Duodenal mucosa (tissue), 2 donors: ENCODE data around the gene NAV3.

Source experiments
- H3K27ac ChIP-seq: one replicate; pipeline ENCODE4 v1.7.0; 2013; ENCODE audit warnings: low read depth, low read length
- H3K27me3 ChIP-seq, 2 donors: one replicate each; pipeline ENCODE4 v1.7.0; 2013; ENCODE audit warnings: low read length in 2 of 2, control low read depth in 1 of 2; ENCODE audit not compliant: insufficient read depth in 2 of 2, control insufficient read depth in 1 of 2
- H3K36me3 ChIP-seq, 2 donors: one replicate each; pipeline ENCODE4 v1.7.0; 2013; ENCODE audit warnings: low read length in 2 of 2, control low read depth in 1 of 2; ENCODE audit not compliant: insufficient read depth in 2 of 2, control insufficient read depth in 1 of 2
- H3K4me1 ChIP-seq, 2 donors: one replicate each; pipeline ENCODE4 v1.7.0; 2013; ENCODE audit warnings: low read length in 2 of 2, control low read depth in 1 of 2; ENCODE audit not compliant: insufficient read depth in 2 of 2, control insufficient read depth in 1 of 2
- H3K4me3 ChIP-seq, 2 donors: one replicate each; pipeline ENCODE4 v1.7.0; 2013; ENCODE audit warnings: low read length in 2 of 2, low read depth in 1 of 2
- H3K9ac ChIP-seq, 2 donors: one replicate each; pipeline ENCODE4 v1.7.0; 2013; ENCODE audit warnings: low read length in 2 of 2, low read depth in 1 of 2
- H3K9me3 ChIP-seq, 2 donors: one replicate each; pipeline ENCODE4 v1.7.0; 2013; ENCODE audit warnings: low read length in 2 of 2, control low read depth in 1 of 2; ENCODE audit not compliant: control insufficient read depth in 1 of 2

Gene NAV3

DNA sequence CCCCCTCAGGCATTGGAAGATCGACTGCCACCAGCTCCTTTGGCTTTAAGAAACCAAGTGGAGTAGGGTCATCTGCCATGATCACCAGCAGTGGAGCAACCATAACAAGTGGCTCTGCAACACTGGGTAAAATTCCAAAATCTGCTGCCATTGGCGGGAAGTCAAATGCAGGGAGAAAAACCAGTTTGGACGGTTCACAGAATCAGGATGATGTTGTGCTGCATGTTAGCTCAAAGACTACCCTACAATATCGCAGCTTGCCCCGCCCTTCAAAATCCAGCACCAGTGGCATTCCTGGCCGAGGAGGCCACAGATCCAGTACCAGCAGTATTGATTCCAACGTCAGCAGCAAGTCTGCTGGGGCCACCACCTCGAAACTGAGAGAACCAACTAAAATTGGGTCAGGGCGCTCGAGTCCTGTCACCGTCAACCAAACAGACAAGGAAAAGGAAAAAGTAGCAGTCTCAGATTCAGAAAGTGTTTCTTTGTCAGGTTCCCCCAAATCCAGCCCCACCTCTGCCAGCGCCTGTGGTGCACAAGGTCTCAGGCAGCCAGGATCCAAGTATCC is 288.7 kb downstream of the NAV3 start:
- H3K27me3 ChIP-seq, result no peaks in the 10 kb centered on the region

DNA sequence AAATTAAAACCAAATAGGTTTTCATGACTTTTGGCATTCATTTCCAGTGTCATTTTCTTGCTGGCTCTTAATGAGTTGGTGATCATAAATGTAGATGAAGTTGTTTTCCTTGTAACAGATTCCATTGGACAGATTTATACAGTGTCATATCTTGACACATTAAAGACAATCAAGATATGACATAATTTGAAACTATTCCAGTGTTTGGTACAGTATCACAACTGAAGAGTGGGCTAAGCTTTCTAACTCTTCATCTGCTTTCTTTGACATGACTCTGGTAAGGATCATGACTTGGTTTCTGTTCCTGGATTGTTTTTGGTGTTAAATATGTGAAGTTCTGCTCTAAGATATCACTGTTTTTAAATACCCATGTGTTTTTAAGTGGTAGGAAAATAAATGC is 289.6 kb downstream of the NAV3 start:
- H3K4me3 ChIP-seq, result no peak overlapping the region
- no peaks in the 10 kb centered on the region for H3K27me3 ChIP-seq
- H3K27ac ChIP-seq, result no peak overlapping the region
- no peaks in the 10 kb centered on the region for H3K9me3 ChIP-seq
- H3K4me1 ChIP-seq, result no peaks in the 10 kb centered on the region
- no peak overlapping the region for H3K9ac ChIP-seq
- no peaks in the 10 kb centered on the region for H3K36me3 ChIP-seq

More for the DNA sequence above, 288.7 kb downstream of the NAV3 start:
- no peaks in the 10 kb centered on the region for H3K9me3 ChIP-seq
- H3K27ac ChIP-seq, result no peak overlapping the region
- H3K9ac ChIP-seq, result no peak overlapping the region
- H3K4me1 ChIP-seq, result no peaks in the 10 kb centered on the region
- no peaks in the 10 kb centered on the region for H3K36me3 ChIP-seq
- H3K4me3 ChIP-seq, result no peak overlapping the region

GRCh38 chr12:78120866-78121560 is 290.3 kb downstream of the NAV3 start:
- Histone ChIP-seq H3K27ac (no peak overlapping the region), H3K27me3 (no peaks in the 10 kb centered on the region), H3K9ac (no peak overlapping the region), H3K9me3 (no peaks in the 10 kb centered on the region), H3K4me3 (no peak overlapping the region), H3K36me3 (no peaks in the 10 kb centered on the region), H3K4me1 (no peaks in the 10 kb centered on the region)

DNA sequence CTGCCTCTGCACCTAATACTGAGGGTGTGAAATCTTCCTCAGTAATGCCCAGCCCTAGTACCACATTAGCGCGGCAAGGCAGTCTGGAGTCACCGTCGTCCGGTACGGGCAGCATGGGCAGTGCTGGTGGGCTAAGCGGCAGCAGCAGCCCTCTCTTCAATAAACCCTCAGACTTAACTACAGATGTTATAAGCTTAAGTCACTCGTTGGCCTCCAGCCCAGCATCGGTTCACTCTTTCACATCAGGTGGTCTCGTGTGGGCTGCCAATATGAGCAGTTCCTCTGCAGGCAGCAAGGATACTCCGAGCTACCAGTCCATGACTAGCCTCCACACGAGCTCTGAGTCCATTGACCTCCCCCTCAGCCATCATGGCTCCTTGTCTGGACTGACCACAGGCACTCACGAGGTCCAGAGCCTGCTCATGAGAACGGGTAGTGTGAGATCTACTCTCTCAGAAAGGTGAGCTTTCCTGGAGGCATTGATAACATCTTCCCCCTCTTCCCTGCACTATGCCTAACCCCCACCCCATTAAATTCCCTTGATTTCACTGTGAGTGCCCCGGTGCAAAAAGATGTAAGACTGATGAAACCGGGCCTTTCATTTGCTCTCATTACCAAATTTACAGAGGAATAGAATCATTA is 291.4 kb downstream of the NAV3 start:
- Histone ChIP-seq H3K4me3 (no peak overlapping the region), H3K4me1 (no peaks in the 10 kb centered on the region), H3K27me3 (no peaks in the 10 kb centered on the region), H3K9me3 (no peaks in the 10 kb centered on the region), H3K27ac (no peak overlapping the region), H3K36me3 (no peaks in the 10 kb centered on the region), H3K9ac (no peak overlapping the region)

GRCh38 chr12:78128211-78128610 is 297.5 kb downstream of the NAV3 start:
- H3K9ac ChIP-seq, result no peak overlapping the region
- no peaks in the 10 kb centered on the region for H3K36me3 ChIP-seq
- no peak overlapping the region for H3K27ac ChIP-seq
- no peaks in the 10 kb centered on the region for H3K9me3 ChIP-seq
- H3K27me3 ChIP-seq, result no peaks in the 10 kb centered on the region
- H3K4me1 ChIP-seq, result no peaks in the 10 kb centered on the region
- no peak overlapping the region for H3K4me3 ChIP-seq

GRCh38 chr12:78143717-78144116 is 313.0 kb downstream of the NAV3 start:
- Histone ChIP-seq H3K9ac (no peak overlapping the region), H3K4me3 (no peak overlapping the region), H3K9me3 (no peaks in the 10 kb centered on the region), H3K27me3 (no peaks in the 10 kb centered on the region), H3K27ac (no peak overlapping the region), H3K4me1 (no peaks in the 10 kb centered on the region), H3K36me3 (no peaks in the 10 kb centered on the region)

DNA sequence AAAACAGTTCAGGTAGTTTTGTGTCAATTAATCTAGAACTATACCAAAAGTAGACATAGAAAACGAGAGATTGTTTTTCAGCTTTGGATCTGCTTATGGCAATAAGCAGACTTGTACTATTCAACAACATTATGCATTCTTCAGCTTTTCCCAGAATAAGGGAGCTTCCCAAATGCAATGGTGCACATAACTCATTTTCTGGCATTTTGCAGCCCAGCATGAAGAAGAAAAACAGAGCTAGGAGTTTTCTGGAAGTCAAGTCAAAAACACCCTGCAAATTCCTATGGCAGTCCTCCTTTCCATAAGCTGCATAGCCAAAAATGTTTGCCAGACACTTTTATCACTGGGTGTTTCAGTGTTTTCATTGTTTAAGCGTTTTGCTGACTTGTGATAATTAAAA is 314.7 kb downstream of the NAV3 start:
- H3K9ac ChIP-seq, result no peak overlapping the region
- no peak overlapping the region for H3K27ac ChIP-seq
- no peaks in the 10 kb centered on the region for H3K9me3 ChIP-seq
- no peaks in the 10 kb centered on the region for H3K36me3 ChIP-seq
- H3K27me3 ChIP-seq, result no peaks in the 10 kb centered on the region
- H3K4me3 ChIP-seq, result no peak overlapping the region
- H3K4me1 ChIP-seq, result no peaks in the 10 kb centered on the region

GRCh38 chr12:78146365-78146772 is 315.7 kb downstream of the NAV3 start:
- H3K4me1 ChIP-seq, result no peaks in the 10 kb centered on the region
- no peak overlapping the region for H3K27ac ChIP-seq
- H3K9ac ChIP-seq, result no peak overlapping the region
- no peaks in the 10 kb centered on the region for H3K36me3 ChIP-seq
- H3K4me3 ChIP-seq, result no peak overlapping the region
- no peaks in the 10 kb centered on the region for H3K27me3 ChIP-seq
- no peaks in the 10 kb centered on the region for H3K9me3 ChIP-seq

DNA sequence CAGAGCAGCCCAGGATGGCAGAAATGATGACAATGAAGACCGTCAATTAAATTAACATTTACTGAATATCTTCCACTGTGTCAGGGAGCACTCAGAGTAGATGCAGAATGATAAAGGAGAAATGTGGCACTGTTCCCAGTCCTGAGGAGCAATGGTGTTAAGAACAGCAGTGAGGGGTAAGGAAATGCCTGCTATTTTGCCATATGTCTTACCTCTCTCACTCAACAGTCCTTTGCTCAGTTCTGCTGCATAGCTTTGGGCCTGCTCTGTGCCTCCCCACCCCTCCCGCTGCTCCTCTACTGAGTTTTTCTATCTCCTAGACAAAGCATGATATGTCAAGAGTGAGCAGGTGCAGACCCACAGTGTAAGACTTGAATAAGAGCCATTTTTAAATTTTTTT is 318.8 kb downstream of the NAV3 start:
- no peaks in the 10 kb centered on the region for H3K27me3 ChIP-seq
- H3K27ac ChIP-seq, result no peak overlapping the region
- H3K4me1 ChIP-seq, result no peaks in the 10 kb centered on the region
- H3K9me3 ChIP-seq, result no peaks in the 10 kb centered on the region
- no peaks in the 10 kb centered on the region for H3K36me3 ChIP-seq
- no peak overlapping the region for H3K9ac ChIP-seq
- no peak overlapping the region for H3K4me3 ChIP-seq

DNA sequence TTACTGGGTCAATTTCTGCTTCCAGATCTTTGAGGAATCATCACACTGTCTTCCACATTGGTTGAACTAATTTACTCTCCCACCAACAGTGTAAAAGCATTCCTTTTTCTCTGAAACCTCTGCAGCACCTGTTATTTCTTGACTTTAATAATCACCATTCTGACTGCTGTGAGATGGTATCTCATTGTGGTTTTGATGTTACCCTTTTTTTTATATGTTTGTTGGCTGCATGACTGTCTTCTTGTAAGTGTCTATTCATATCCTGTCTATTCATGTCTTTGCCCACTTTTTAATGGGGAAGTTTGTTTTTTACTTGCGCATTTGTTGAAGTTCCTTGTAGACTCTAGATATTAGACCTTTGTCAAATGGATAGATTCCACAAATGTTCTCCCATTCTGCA is 324.9 kb downstream of the NAV3 start:
- no peaks in the 10 kb centered on the region for H3K27me3 ChIP-seq
- H3K4me3 ChIP-seq, result no peak overlapping the region
- no peak overlapping the region for H3K9ac ChIP-seq
- no peaks in the 10 kb centered on the region for H3K9me3 ChIP-seq
- no peaks in the 10 kb centered on the region for H3K36me3 ChIP-seq
- H3K27ac ChIP-seq, result no peak overlapping the region
- H3K4me1 ChIP-seq, result no peaks in the 10 kb centered on the region
